ENCODE results near the gene OVCH2. TPM values are rescaled to one million over a fixed set of nuclear protein-coding genes. Genes with fewer than 3 reads are reported as not detected.

OVCH2 gene
- total RNA-seq, 1 donor, result under 0.01 TPM

- no peak for DNase-seq (ENCODE audit: low read depth)
- TF ChIP-seq, protein P1, sequence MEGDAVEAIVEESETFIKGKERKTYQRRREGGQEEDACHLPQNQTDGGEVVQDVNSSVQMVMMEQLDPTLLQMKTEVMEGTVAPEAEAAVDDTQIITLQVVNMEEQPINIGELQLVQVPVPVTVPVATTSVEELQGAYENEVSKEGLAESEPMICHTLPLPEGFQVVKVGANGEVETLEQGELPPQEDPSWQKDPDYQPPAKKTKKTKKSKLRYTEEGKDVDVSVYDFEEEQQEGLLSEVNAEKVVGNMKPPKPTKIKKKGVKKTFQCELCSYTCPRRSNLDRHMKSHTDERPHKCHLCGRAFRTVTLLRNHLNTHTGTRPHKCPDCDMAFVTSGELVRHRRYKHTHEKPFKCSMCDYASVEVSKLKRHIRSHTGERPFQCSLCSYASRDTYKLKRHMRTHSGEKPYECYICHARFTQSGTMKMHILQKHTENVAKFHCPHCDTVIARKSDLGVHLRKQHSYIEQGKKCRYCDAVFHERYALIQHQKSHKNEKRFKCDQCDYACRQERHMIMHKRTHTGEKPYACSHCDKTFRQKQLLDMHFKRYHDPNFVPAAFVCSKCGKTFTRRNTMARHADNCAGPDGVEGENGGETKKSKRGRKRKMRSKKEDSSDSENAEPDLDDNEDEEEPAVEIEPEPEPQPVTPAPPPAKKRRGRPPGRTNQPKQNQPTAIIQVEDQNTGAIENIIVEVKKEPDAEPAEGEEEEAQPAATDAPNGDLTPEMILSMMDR (IDR thresholded peaks at IDR 0.05; ENCODE audit: insufficient read depth, low read depth, low read length), result no peak
- no peak overlapping the region for H3K4me3 ChIP-seq (ENCODE audit: low read depth, low read length)
Observed at GRCh38 chr11:7683571-7683970, 22.7 kb downstream of the OVCH2 start.

GRCh38 chr11:7677796-7678201, 28.5 kb downstream of the OVCH2 start:
- no peak overlapping the region for H3K4me3 ChIP-seq (ENCODE audit: low read depth, low read length)
- TF ChIP-seq, protein P1 (IDR thresholded peaks at IDR 0.05; ENCODE audit: insufficient read depth, low read depth, low read length), result no peak
- peak; percentile 96 for DNase-seq (ENCODE audit: low read depth)

DNA sequence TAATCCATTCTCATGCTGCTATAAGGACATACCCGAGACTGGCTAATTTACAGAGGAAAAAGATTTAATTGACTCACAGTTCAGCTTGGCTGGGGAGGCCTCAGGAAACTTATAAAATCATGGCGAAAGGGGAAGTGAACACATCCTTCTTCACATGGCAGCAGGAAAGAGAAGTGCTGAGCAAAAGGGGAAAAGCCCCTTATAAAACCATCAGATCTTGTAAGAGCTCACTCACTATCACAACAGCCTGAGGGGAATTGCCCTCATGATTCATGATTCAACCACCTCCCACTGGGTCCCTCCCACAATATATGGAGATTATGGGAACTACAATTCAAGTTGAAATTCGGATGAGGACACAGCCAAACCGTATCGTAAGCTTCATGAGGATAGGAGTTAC, 29.2 kb downstream of the OVCH2 start:
- TF ChIP-seq, protein P1 (IDR thresholded peaks at IDR 0.05; ENCODE audit: insufficient read depth, low read depth, low read length), result no peak
- H3K4me3 ChIP-seq (ENCODE audit: low read depth, low read length), result no peak overlapping the region
- DNase-seq (ENCODE audit: low read depth), result peak; percentile 69

DNA sequence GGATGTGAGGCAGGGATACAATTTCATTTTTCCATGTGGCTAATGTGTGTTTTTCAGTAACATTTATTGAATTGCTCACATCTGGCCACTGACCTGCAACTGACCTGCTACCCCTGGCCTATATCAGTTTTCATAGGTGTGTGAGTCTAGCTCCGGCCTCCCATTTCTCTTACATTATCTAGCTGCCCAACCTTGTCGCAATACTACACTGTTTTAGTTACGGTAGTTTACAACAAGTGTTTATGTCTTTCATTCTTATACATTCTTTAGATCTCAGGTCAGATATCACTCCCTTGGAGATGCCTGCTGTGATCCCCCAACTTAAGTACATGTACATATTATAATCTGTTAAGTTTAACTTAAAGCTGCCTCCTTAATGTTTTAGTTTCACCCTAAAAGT, 30.6 kb downstream of the OVCH2 start:
- no peak overlapping the region for H3K4me3 ChIP-seq (ENCODE audit: low read depth, low read length)
- DNase-seq (ENCODE audit: low read depth), result no peak
- TF ChIP-seq, protein P1 (IDR thresholded peaks at IDR 0.05; ENCODE audit: insufficient read depth, low read depth, low read length), result no peak

DNA sequence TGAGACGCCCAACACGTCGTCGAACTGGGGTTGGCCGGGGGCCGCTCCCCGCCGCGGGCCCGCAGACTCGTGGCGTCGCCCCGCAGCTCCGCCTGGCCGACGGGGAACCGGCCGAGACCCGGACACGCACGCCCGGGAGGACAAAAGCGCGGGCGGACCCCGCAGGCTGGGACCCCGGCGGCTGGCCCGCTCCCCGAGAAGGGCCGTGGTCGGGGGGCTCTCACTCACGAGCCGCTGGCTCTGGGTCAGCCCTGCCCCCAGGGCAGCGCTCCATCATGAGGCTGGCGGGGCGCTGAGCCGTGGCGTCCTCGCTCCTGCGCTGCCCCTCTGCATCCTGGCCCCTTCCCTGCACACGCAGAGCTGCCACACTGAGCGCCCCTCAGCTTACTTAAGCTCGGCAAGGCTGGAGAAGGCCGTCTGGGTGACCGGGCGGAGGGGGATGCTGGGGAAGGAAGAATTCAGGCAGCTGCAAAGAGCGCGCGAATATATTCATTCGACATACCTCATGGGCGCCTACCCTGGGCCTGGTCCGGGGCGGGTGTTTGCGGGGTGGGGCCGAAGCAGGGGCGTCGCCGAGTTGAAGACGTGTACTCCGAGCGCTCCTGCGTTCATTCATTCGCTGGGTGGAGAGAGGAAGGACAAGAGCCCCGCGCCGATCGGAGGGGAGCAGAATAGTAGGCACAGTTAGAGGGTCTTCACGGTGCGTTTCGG, 32.4 kb downstream of the OVCH2 start:
- peak; percentile 49 for DNase-seq (ENCODE audit: low read depth)
- TF ChIP-seq, protein P1 (IDR thresholded peaks at IDR 0.05; ENCODE audit: insufficient read depth, low read depth, low read length), result no peak
- H3K4me3 ChIP-seq (ENCODE audit: low read depth, low read length), result peak overlapping the region; percentile 64

GRCh38 chr11:7672960-7673723, 33.1 kb downstream of the OVCH2 start, which contains the start of gene CYB5R2:
CYB5R2 (minus strand) TSS chr11:7673500; CDS start chr11:7672825, 675 bp downstream.
- TF ChIP-seq, protein P1 (IDR thresholded peaks at IDR 0.05; ENCODE audit: insufficient read depth, low read depth, low read length), result no peak
- peak within 1 kb of the TSS; percentile 64 for H3K4me3 ChIP-seq (ENCODE audit: low read depth, low read length)
- peak; percentile 57 for DNase-seq (ENCODE audit: low read depth)
